ENCODE measurements around the gene COL9A3.

Gene COL9A3

DNA sequence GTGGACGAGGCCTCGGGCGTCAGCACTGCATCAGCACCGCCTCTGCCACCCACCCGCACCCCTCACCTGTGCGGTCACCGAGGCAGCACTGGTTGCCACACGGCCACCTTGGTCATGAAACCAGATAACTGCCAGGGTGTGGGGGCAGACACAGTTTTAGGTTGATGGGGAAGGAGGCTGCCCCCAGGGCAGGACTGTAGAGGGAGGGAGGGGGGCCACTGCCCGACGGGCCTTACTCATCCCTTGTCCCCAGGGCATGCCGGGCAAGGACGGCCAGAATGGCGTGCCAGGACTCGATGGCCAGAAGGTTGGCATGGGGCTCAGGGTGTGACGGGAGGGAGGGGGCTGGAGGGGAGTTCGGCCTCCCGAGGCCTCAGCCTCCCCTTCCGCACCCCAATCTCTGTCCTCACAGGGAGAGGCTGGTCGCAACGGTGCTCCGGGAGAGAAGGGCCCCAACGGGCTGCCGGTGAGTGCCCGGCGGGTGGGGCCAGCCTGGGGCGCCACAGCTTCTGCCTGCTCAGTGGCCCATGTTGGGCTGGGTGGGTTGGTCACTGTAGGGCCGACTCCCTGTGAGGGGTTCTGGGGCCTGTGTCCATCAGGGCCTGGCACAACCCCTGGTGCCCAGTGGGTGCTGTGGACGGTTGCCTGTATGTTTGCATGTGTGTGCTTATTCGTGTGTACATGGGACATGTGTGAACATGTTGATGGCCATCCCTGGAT is 11.8 kb downstream of the COL9A3 start:
- Histone ChIP-seq H3K4me1 (ENCODE audit: control insufficient read depth in 1 of 2, insufficient read depth in 2 of 2, low read length in 2 of 2) (peaks cover 4 to 19% of the 10 kb centered on the region in 2 donors), H3K27me3 (ENCODE audit: low read depth, low read length) (no peaks in the 10 kb centered on the region), H3K4me3 (ENCODE audit: low read depth in 1 of 2, low read length in 2 of 2) (no peak overlapping the region), H3K9me3 (ENCODE audit: control insufficient read depth in 1 of 2, low read length in 2 of 2) (no peaks in the 10 kb centered on the region), H3K27ac (ENCODE audit: low read length) (no peak overlapping the region), H3K36me3 (ENCODE audit: control insufficient read depth in 1 of 2, insufficient read depth in 2 of 2, low read length in 2 of 2) (no peaks in the 10 kb centered on the region)

GRCh38 chr20:62829231-62830230 is 12.7 kb downstream of the COL9A3 start:
- Histone ChIP-seq H3K27ac (ENCODE audit: low read length) (no peak overlapping the region), H3K4me3 (ENCODE audit: low read depth in 1 of 2, low read length in 2 of 2) (no peak overlapping the region), H3K9me3 (ENCODE audit: control insufficient read depth in 1 of 2, low read length in 2 of 2) (no peaks in the 10 kb centered on the region), H3K4me1 (ENCODE audit: control insufficient read depth in 1 of 2, insufficient read depth in 2 of 2, low read length in 2 of 2) (peaks cover 4 to 16% of the 10 kb centered on the region in 2 donors), H3K27me3 (ENCODE audit: low read depth, low read length) (no peaks in the 10 kb centered on the region), H3K36me3 (ENCODE audit: control insufficient read depth in 1 of 2, insufficient read depth in 2 of 2, low read length in 2 of 2) (no peaks in the 10 kb centered on the region)

- Histone ChIP-seq H3K9me3 (ENCODE audit: control insufficient read depth in 1 of 2, low read length in 2 of 2) (no peaks in the 10 kb centered on the region), H3K27me3 (ENCODE audit: low read depth, low read length) (no peaks in the 10 kb centered on the region), H3K4me3 (ENCODE audit: low read depth in 1 of 2, low read length in 2 of 2) (no peak overlapping the region), H3K36me3 (ENCODE audit: control insufficient read depth in 1 of 2, insufficient read depth in 2 of 2, low read length in 2 of 2) (no peaks in the 10 kb centered on the region), H3K27ac (ENCODE audit: low read length) (no peak overlapping the region), H3K4me1 (ENCODE audit: control insufficient read depth in 1 of 2, insufficient read depth in 2 of 2, low read length in 2 of 2) (peaks cover 4 to 13% of the 10 kb centered on the region in 2 donors)
These were observed 13.4 kb downstream of the COL9A3 start for GRCh38 chr20:62830251-62830650.

DNA sequence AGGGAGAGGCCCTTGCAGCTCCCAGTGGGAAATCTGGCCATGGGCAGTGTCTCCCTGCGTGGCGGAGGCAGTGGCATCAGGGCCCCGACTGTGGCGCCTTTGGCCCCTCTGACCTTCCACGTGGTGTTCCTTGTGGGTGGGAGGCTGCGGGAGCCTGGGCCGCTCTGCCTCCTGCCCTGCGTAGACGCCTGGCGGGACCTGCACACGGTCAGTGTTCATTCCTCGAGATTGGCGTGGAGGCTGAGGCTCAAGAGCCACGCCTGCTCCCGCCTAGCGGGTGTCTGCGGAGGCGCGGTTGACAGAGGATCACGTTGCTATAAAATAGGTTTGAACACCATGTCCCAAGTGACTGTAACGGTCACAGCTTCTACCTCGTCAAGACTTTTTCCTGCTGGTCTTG is 14.0 kb downstream of the COL9A3 start:
- Histone ChIP-seq H3K4me1 (ENCODE audit: control insufficient read depth in 1 of 2, insufficient read depth in 2 of 2, low read length in 2 of 2) (peaks cover 4 to 13% of the 10 kb centered on the region in 2 donors), H3K27ac (ENCODE audit: low read length) (no peak overlapping the region), H3K4me3 (ENCODE audit: low read depth in 1 of 2, low read length in 2 of 2) (no peak overlapping the region), H3K9me3 (ENCODE audit: control insufficient read depth in 1 of 2, low read length in 2 of 2) (no peaks in the 10 kb centered on the region), H3K36me3 (ENCODE audit: control insufficient read depth in 1 of 2, insufficient read depth in 2 of 2, low read length in 2 of 2) (no peaks in the 10 kb centered on the region), H3K27me3 (ENCODE audit: low read depth, low read length) (no peaks in the 10 kb centered on the region)

DNA sequence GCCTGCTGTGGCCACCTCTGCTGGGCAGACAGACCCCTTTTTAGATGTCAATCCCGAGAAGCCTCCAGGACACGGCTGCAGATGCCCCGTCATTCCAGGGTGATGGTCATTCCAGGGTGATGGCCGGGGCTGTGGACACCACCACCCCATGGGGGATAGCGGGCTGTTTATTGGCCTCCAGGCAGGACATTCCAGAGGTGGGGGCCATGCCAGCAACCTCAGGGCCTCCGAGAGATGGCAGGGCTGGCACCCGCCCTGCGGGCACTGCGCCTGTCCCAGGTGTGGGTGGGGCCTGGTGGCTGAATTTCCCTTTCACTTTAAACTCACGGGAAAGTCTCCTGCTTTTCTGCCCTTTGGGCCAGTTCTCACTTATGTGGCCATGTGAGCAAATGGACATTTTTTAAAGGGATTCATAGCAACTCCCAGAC is 14.5 kb downstream of the COL9A3 start:
- H3K27me3 ChIP-seq (ENCODE audit: low read depth, low read length): no peaks in the 10 kb centered on the region
- no peak overlapping the region for H3K27ac ChIP-seq (ENCODE audit: low read length)
- no peak overlapping the region for H3K4me3 ChIP-seq (ENCODE audit: low read depth in 1 of 2, low read length in 2 of 2)
- H3K9me3 ChIP-seq (ENCODE audit: control insufficient read depth in 1 of 2, low read length in 2 of 2): no peaks in the 10 kb centered on the region
- H3K36me3 ChIP-seq (ENCODE audit: control insufficient read depth in 1 of 2, insufficient read depth in 2 of 2, low read length in 2 of 2): no peaks in the 10 kb centered on the region
- peaks cover 4 to 13% of the 10 kb centered on the region in 2 donors for H3K4me1 ChIP-seq (ENCODE audit: control insufficient read depth in 1 of 2, insufficient read depth in 2 of 2, low read length in 2 of 2)

DNA sequence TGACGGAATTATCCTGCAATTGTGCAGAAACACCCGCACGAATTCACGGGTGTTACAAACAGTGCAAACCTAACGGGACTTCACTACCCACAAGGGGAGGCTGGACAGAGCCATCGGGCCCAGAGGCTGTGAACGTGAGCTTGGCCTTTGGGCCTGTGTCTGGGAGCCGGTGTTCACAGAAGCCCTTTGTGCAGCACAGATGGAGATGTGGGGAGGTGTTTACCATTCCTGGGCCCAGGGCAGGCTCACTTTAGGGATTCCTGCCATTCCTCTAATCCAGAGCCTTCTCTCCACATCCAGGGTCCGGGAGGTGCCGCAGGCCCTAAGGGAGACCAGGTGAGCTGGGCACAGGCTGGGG is 15.0 kb downstream of the COL9A3 start:
- Histone ChIP-seq H3K9me3 (ENCODE audit: control insufficient read depth in 1 of 2, low read length in 2 of 2) (no peaks in the 10 kb centered on the region), H3K4me1 (ENCODE audit: control insufficient read depth in 1 of 2, insufficient read depth in 2 of 2, low read length in 2 of 2) (peaks cover 4 to 13% of the 10 kb centered on the region in 2 donors), H3K36me3 (ENCODE audit: control insufficient read depth in 1 of 2, insufficient read depth in 2 of 2, low read length in 2 of 2) (no peaks in the 10 kb centered on the region), H3K27me3 (ENCODE audit: low read depth, low read length) (no peaks in the 10 kb centered on the region), H3K27ac (ENCODE audit: low read length) (no peak overlapping the region), H3K4me3 (ENCODE audit: low read depth in 1 of 2, low read length in 2 of 2) (no peak overlapping the region)

- Histone ChIP-seq H3K36me3 (ENCODE audit: control insufficient read depth in 1 of 2, insufficient read depth in 2 of 2, low read length in 2 of 2) (no peaks in the 10 kb centered on the region), H3K4me1 (ENCODE audit: control insufficient read depth in 1 of 2, insufficient read depth in 2 of 2, low read length in 2 of 2) (peaks cover 4 to 13% of the 10 kb centered on the region in 2 donors), H3K4me3 (ENCODE audit: low read depth in 1 of 2, low read length in 2 of 2) (peak overlapping the region in 1 of 2 donors; percentile 9), H3K27me3 (ENCODE audit: low read depth, low read length) (no peaks in the 10 kb centered on the region), H3K27ac (ENCODE audit: low read length) (no peak overlapping the region), H3K9me3 (ENCODE audit: control insufficient read depth in 1 of 2, low read length in 2 of 2) (no peaks in the 10 kb centered on the region)
These were observed 15.5 kb downstream of the COL9A3 start for GRCh38 chr20:62832212-62832922.

GRCh38 chr20:62832951-62833391 is 16.1 kb downstream of the COL9A3 start:
- Histone ChIP-seq H3K27me3 (ENCODE audit: low read depth, low read length) (no peaks in the 10 kb centered on the region), H3K4me3 (ENCODE audit: low read depth in 1 of 2, low read length in 2 of 2) (no peak overlapping the region), H3K36me3 (ENCODE audit: control insufficient read depth in 1 of 2, insufficient read depth in 2 of 2, low read length in 2 of 2) (no peaks in the 10 kb centered on the region), H3K4me1 (ENCODE audit: control insufficient read depth in 1 of 2, insufficient read depth in 2 of 2, low read length in 2 of 2) (peaks cover 4 to 13% of the 10 kb centered on the region in 2 donors), H3K27ac (ENCODE audit: low read length) (no peak overlapping the region), H3K9me3 (ENCODE audit: control insufficient read depth in 1 of 2, low read length in 2 of 2) (no peaks in the 10 kb centered on the region)

GRCh38 chr20:62834967-62835730 is 18.3 kb downstream of the COL9A3 start:
- Histone ChIP-seq H3K4me3 (ENCODE audit: low read depth in 1 of 2, low read length in 2 of 2) (no peak overlapping the region), H3K36me3 (ENCODE audit: control insufficient read depth in 1 of 2, insufficient read depth in 2 of 2, low read length in 2 of 2) (no peaks in the 10 kb centered on the region), H3K4me1 (ENCODE audit: control insufficient read depth in 1 of 2, insufficient read depth in 2 of 2, low read length in 2 of 2) (peaks cover 4 to 13% of the 10 kb centered on the region in 2 donors), H3K9me3 (ENCODE audit: control insufficient read depth in 1 of 2, low read length in 2 of 2) (no peaks in the 10 kb centered on the region), H3K27me3 (ENCODE audit: low read depth, low read length) (no peaks in the 10 kb centered on the region), H3K27ac (ENCODE audit: low read length) (no peak overlapping the region)

- Histone ChIP-seq H3K4me3 (ENCODE audit: low read depth in 1 of 2, low read length in 2 of 2) (no peak overlapping the region), H3K4me1 (ENCODE audit: control insufficient read depth in 1 of 2, insufficient read depth in 2 of 2, low read length in 2 of 2) (peaks cover 4 to 13% of the 10 kb centered on the region in 2 donors), H3K27me3 (ENCODE audit: low read depth, low read length) (no peaks in the 10 kb centered on the region), H3K36me3 (ENCODE audit: control insufficient read depth in 1 of 2, insufficient read depth in 2 of 2, low read length in 2 of 2) (no peaks in the 10 kb centered on the region), H3K9me3 (ENCODE audit: control insufficient read depth in 1 of 2, low read length in 2 of 2) (no peaks in the 10 kb centered on the region), H3K27ac (ENCODE audit: low read length) (no peak overlapping the region)
These were observed 19.3 kb downstream of the COL9A3 start for GRCh38 chr20:62835931-62836861.

All from muscle layer of duodenum (tissue), 2 donors.